GM10248 (cell line): ENCODE results near the gene TSPAN18.

Experiments used
- CTCF ChIA-PET: fragments of 300-600 bp; sonication (Branson Sonifier 250); formaldehyde crosslinking; extraction: SDS; loops from one replicate; lab custom pipeline; 2021; ENCODE audit warnings: antibody characterized with exemption; lab: Yijun Ruan, JAX
- POLR2A ChIA-PET: fragments of 350-650 bp; sonication (Branson Sonifier 250); formaldehyde crosslinking; extraction: SDS; loops from one replicate; lab custom pipeline; 2020; ENCODE audit warnings: antibody characterized with exemption; lab: Yijun Ruan, JAX
- DNase-seq: peaks from one replicate; pipeline ENCODE4 v3.0.0; 2012; ENCODE audit errors: extremely low spot score
- TF ChIP-seq, protein P1 (sequence below): IDR thresholded peaks from 2 replicates; pipeline ENCODE4 v1.5.1; 2012; ENCODE audit warnings: mild to moderate bottlenecking, low read depth; ENCODE audit errors: extremely low read depth, missing control alignments, control extremely low read depth

TSPAN18 gene

DNA sequence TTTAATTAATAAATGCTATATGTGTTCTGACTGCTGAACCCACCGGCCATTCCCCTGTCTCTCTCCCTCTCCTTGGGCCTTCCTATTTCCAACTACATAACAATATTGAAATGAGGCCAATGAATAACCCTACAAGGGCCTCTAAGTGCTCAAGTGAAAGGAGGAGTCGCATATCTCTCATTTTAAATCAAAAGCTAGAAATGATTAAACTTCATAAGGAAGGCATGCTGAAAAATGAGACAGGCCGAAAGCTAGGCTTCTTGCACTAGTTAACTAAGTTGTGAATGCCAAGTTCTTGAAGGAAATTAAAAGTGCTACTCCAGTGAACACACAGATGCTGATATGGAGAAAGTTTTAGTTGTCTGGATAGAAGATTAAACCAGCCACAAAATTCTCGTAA lies 109.2 kb downstream of the TSPAN18 start:
- DNase-seq = no peak
- POLR2A ChIA-PET = no interaction called here
- TF ChIP-seq, protein P1, sequence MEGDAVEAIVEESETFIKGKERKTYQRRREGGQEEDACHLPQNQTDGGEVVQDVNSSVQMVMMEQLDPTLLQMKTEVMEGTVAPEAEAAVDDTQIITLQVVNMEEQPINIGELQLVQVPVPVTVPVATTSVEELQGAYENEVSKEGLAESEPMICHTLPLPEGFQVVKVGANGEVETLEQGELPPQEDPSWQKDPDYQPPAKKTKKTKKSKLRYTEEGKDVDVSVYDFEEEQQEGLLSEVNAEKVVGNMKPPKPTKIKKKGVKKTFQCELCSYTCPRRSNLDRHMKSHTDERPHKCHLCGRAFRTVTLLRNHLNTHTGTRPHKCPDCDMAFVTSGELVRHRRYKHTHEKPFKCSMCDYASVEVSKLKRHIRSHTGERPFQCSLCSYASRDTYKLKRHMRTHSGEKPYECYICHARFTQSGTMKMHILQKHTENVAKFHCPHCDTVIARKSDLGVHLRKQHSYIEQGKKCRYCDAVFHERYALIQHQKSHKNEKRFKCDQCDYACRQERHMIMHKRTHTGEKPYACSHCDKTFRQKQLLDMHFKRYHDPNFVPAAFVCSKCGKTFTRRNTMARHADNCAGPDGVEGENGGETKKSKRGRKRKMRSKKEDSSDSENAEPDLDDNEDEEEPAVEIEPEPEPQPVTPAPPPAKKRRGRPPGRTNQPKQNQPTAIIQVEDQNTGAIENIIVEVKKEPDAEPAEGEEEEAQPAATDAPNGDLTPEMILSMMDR = no peak
- CTCF ChIA-PET = interaction anchor here (1.0 to 1.3 kb wide), 3 partner anchors 12 to 219 kb away, joined by 3 to 5 read pairs (median 3); no protein-coding TSS in a partner anchor

DNA sequence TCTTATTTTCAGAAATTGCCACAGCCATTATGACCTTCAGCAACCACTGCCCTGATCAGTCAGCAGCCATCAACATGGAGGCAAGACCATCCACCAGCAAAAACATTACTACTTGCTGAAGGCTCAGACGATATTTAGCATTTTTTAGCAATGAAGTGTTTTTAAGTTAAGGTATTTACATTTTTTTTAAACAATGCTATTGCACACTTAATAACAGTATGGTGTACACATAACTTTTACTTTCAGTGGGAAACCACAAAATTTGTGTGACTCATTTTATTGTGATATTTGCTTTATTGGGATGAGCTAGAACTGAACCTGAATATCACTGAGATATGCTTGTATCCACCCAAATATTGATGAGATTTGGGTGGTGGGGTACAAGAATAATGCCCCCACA lies 110.9 kb downstream of the TSPAN18 start:
- CTCF ChIA-PET = no interaction called here
- DNase-seq = no peak
- POLR2A ChIA-PET = no interaction called here
- TF ChIP-seq, protein P1 = no peak

DNA sequence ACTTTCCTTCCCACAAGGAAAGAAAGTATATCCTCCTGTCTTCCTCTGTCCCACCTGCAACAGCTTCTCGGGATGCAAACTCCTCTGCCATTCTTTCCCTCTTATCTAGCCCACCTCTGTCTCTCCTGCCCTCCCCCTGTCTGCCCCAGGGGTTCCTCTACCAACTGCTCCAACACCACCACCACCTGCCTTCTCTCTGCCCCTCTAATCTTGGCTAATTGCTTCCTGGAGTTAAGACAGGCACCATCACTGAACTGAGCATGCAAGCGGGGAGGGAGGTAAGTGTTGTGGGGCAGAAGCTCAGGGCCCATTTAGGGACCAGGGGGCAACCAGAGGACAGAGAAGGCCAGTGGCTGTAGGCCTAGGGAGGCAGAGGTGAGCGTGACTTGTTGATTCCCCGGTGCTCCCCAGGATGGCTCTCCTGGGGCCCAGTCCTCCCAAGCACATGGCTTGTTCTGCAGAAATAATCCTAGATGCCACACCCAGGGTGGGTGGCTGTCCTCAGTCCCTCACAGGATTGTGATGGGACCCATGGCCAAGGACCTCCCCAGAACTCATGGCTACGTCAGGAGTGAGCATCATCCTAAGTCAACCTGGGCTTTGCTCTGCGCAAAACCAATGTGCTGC lies 112.8 kb downstream of the TSPAN18 start:
- no peak for DNase-seq
- ChIA-PET POLR2A (no interaction called here), CTCF (interaction anchor here (1.2 kb wide), 1 partner anchor 223 kb away, joined by 4 read pairs; no protein-coding TSS in a partner anchor)
- TF ChIP-seq, protein P1 = no peak

DNA sequence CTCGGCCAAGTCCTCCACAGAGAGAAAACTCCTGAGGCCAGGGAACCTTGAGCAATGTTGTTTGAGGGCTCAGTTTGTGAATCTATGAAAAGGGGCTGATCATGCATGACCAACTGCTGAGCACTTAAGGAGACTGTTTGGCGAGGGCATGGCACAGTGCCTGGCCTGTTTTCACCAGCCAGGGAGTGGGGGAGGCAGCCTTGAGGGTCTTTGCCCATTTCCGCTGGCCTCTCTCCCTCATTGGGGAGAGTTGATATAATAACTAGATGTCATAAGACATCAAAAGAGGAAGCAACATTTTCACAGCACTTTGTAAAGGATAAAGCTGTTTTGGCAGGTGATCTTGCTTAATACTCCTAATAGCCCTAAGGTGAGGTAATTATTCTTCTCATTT lies 113.3 kb downstream of the TSPAN18 start:
- ChIA-PET CTCF (interaction anchor here (1.6 kb wide), 1 partner anchor 8 kb away, joined by 3 read pairs; no protein-coding TSS in a partner anchor), POLR2A (no interaction called here)
- no peak for DNase-seq
- TF ChIP-seq, protein P1 = no peak

DNA sequence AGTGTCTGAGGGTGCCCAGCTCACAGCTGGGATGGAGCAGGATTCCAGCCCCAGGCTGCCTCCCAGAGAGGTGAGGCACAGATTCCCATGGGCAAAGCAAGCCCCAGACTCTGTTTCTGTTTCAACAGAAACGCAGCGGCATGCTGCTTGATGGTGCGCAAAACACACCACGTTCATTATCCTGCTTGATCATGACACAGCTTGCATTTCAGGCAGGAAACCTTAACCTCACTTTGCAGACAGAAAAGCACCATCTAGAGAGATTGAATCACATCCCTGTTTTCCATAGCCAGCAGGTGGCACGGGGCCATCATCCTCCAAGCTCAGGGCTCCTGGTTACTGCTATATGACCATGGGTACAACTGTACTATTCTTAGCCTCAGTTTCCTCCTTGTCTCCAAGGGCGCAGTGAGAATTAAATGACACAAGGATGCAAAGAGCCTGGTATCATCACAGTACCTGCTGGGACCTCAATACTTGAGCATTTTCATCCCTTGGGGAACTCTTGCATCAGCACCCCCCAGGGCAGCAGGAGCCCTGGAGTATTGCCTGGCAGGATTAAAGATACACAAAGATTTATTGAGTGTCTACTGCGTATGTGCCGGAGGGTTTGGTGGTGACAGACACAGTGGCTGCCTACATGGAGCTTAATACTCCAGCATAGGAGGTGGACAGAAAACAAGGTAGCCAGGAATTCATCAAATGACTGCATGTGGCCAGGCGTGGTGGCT lies 113.9 kb downstream of the TSPAN18 start:
- DNase-seq = no peak
- ChIA-PET POLR2A (no interaction called here), CTCF (interaction anchor here (1.6 kb wide), 1 partner anchor 9 kb away, joined by 3 read pairs; no protein-coding TSS in a partner anchor)
- TF ChIP-seq, protein P1 = no peak

DNA sequence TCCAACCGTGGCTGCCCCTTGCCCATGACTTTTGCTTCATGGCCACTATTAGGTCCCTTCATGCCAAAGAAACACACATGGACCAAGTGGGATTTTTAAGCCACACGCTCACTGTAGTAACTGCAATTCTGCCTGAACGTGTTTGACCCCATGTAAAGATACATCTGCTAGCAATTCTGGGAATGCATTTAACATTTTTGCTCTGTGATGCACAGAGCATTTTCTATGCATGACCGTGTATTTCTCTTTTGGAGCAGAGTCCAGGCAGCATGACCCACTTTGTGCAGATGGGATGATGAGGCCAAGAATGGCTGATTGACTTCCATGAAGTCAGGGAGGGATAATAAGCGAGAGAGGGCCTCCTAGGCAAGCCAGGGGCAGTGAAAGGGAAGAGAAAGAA lies 115.5 kb downstream of the TSPAN18 start:
- POLR2A ChIA-PET = no interaction called here
- CTCF ChIA-PET = no interaction called here
- TF ChIP-seq, protein P1 = no peak
- DNase-seq = no peak
